ENCODE data around the gene RBCK1.

DNA sequence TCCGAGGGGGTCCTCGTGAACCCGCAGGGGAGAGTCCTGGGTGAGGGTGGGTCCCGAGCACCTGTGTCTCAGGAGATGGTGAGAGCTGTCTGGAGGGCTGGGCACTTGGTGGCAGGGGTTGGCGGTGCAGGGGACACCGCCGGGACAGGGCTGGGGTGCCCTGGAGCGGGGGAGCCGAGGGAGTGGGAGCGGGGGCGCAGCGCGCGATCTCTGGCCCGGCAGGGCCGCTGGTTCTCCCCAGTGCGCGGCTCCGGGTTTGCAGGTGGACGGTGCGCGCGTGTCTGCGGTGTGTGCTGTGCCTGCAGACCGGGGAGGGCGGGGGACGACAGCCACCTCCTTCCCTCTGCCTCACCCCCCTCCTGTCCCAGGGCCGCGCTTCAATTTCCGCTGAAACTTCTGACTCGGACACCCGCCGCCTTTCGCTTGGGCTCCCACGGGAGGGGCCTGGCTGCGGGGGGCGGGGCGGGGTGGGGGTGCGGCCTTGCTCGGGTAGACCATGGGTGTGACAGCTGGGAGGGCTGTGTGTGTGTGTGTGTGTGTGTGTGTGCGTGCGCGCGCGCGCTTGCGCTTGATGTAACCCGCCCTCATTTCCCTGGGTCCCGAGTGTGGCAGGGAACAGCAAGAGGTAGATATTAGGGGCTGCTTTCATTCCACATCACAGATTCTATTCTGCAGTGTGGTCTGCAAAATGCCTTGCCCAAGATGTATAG lies 26.4 kb upstream of the RBCK1 start:
- TF ChIP-seq, protein P1, sequence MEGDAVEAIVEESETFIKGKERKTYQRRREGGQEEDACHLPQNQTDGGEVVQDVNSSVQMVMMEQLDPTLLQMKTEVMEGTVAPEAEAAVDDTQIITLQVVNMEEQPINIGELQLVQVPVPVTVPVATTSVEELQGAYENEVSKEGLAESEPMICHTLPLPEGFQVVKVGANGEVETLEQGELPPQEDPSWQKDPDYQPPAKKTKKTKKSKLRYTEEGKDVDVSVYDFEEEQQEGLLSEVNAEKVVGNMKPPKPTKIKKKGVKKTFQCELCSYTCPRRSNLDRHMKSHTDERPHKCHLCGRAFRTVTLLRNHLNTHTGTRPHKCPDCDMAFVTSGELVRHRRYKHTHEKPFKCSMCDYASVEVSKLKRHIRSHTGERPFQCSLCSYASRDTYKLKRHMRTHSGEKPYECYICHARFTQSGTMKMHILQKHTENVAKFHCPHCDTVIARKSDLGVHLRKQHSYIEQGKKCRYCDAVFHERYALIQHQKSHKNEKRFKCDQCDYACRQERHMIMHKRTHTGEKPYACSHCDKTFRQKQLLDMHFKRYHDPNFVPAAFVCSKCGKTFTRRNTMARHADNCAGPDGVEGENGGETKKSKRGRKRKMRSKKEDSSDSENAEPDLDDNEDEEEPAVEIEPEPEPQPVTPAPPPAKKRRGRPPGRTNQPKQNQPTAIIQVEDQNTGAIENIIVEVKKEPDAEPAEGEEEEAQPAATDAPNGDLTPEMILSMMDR (IDR thresholded peaks at IDR 0.05), result no peak
- no peak for TF ChIP-seq EZH2 (IDR thresholded peaks at IDR 0.05; ENCODE audit: borderline replicate concordance, insufficient read depth, low read depth, low read length, poor library complexity, severe bottlenecking)

Data from B cell (primary cell).